ENCODE data around the gene TEX2. TPM values are rescaled to one million over a fixed set of nuclear protein-coding genes. Genes with fewer than 3 reads are reported as not detected.

TEX2 gene
- total and polyA plus RNA-seq, 2 of the 13 experiments (the other 11 are each of a cell fraction or from before 2014, with no cell fraction given) = 21.4 to 37.7 TPM

- no TSS peak for BruUV-seq (replicated peaks)
- peaks cover 3 to 22% of the 10 kb centered on the region in 2 experiments for H3K36me3 ChIP-seq (replicated peaks in 1 of 2; ENCODE audit: control insufficient read depth in 1 of 2, insufficient read depth in 2 of 2, low read length in 2 of 2)
- no peak overlapping the region for H3K4me3 ChIP-seq (replicated peaks in 1 of 3; ENCODE audit: insufficient read depth in 1 of 3, low read depth in 2 of 3, low read length in 3 of 3)
- ChIA-PET POLR2A (no interaction called here), CTCF (ENCODE audit: low intra/inter-chr PET ratio, low total read pairs) (no interaction called here)
- DNase-seq (ENCODE audit: low spot score) (no peak), ATAC-seq (no peak), FAIRE-seq (no peak)
- intact Hi-C loops (cut with micrococcal nuclease; ENCODE audit: unreplicated experiment) (loop anchor here (10.0 kb wide), 1 partner anchor 342 kb away; the partner anchor contains the start of gene POLG2), in situ Hi-C loops (cut with HindIII; ENCODE audit: extremely low pct_ligation_motif_present, low pct_unique_long_range_greater_than_20kb) (no loop called here)
- no peak for TF ChIP-seq ZNF335 (CRISPR knock-in tag; IDR thresholded peaks at IDR 0.05)
- TF ChIP-seq ZNF101 (CRISPR knock-in tag; IDR thresholded peaks at IDR 0.05; ENCODE audit: borderline replicate concordance, low read depth) = no peak
- WGBS (ENCODE audit: low lambda C conversion rate) = 98% methylated on average over 7 of the region's 7 CpGs
- H3K79me2 ChIP-seq (ENCODE audit: insufficient read depth, low read length) = peaks cover 2% of the 10 kb centered on the region
- H3K9me3 ChIP-seq (ENCODE audit: low read length) = no peaks in the 10 kb centered on the region
- no peak overlapping the region for H3K4me2 ChIP-seq (ENCODE audit: low read depth, low read length)
- H4K20me1 ChIP-seq (ENCODE audit: insufficient read depth, low read length) = no peaks in the 10 kb centered on the region
- H3K27me3 ChIP-seq (ENCODE audit: control insufficient read depth in 1 of 2, insufficient read depth in 2 of 2, low read length in 2 of 2) = no peaks in the 10 kb centered on the region
- H2AFZ ChIP-seq (ENCODE audit: low read length) = no peak overlapping the region
- no peak overlapping the region for H3K27ac ChIP-seq (ENCODE audit: extremely low read length, insufficient read depth, low read length)
- H3K4me1 ChIP-seq (ENCODE audit: insufficient read depth, low read length) = peaks cover 95% of the 10 kb centered on the region
- no peak overlapping the region for H3K9ac ChIP-seq (ENCODE audit: insufficient read depth, low read depth, low read length)
These were observed 110.5 kb downstream of the TEX2 start for GRCh38 chr17:64152428-64153125.

GRCh38 chr17:64151016-64151368 is 112.1 kb downstream of the TEX2 start:
- H3K4me2 ChIP-seq (ENCODE audit: low read depth, low read length) = no peak overlapping the region
- 97% methylated on average over 1 of the region's 1 CpG for WGBS (ENCODE audit: low lambda C conversion rate)
- DNase-seq (ENCODE audit: low spot score) (no peak), ATAC-seq (no peak), FAIRE-seq (no peak)
- POLR2A ChIA-PET = interaction anchor here (0.9 to 7.1 kb wide), 6 partner anchors 13 to 69 kb away, joined by 3 to 127 read pairs (median 8); no protein-coding TSS in a partner anchor
- no peaks in the 10 kb centered on the region; a peak in 1 of 5 replicates for H3K27me3 ChIP-seq (ENCODE audit: control insufficient read depth in 1 of 2, insufficient read depth in 2 of 2, low read length in 2 of 2)
- peak overlapping the region; percentile 88 for H3K27ac ChIP-seq (ENCODE audit: extremely low read length, insufficient read depth, low read length)
- in situ Hi-C loops (cut with HindIII; ENCODE audit: extremely low pct_ligation_motif_present, low pct_unique_long_range_greater_than_20kb) (no loop called here), intact Hi-C loops (cut with micrococcal nuclease; ENCODE audit: unreplicated experiment) (loop anchor here (10.0 kb wide), 1 partner anchor 344 kb away; the partner anchor contains the start of gene POLG2)
- no peaks in the 10 kb centered on the region for H4K20me1 ChIP-seq (ENCODE audit: insufficient read depth, low read length)
- H3K9me3 ChIP-seq (ENCODE audit: low read length) = no peaks in the 10 kb centered on the region
- H3K36me3 ChIP-seq (replicated peaks in 1 of 2; ENCODE audit: control insufficient read depth in 1 of 2, insufficient read depth in 2 of 2, low read length in 2 of 2) = peaks cover 3 to 22% of the 10 kb centered on the region in 2 experiments
- CTCF ChIA-PET (ENCODE audit: low intra/inter-chr PET ratio, low total read pairs) = interaction anchor here (1.1 kb wide), 1 partner anchor 131 kb away, joined by 4 read pairs; no protein-coding TSS in a partner anchor
- peaks cover 18% of the 10 kb centered on the region for H3K79me2 ChIP-seq (ENCODE audit: insufficient read depth, low read length)
- peaks cover 91% of the 10 kb centered on the region for H3K4me1 ChIP-seq (ENCODE audit: insufficient read depth, low read length)
- no TSS peak for BruUV-seq (replicated peaks)
- no peak overlapping the region for H3K4me3 ChIP-seq (replicated peaks in 1 of 3; ENCODE audit: insufficient read depth in 1 of 3, low read depth in 2 of 3, low read length in 3 of 3)
- H2AFZ ChIP-seq (ENCODE audit: low read length) = no peak overlapping the region
- H3K9ac ChIP-seq (ENCODE audit: insufficient read depth, low read depth, low read length) = peak overlapping the region; percentile 29; the same call in 1 of the 2 replicates
- TF ChIP-seq ZFY (CRISPR knock-in tag; IDR thresholded peaks at IDR 0.05) = no peak
- no peak for TF ChIP-seq ISX (CRISPR knock-in tag; conservative IDR thresholded peaks at IDR 0.05)
- TF ChIP-seq ZNF512 (CRISPR knock-in tag; IDR thresholded peaks at IDR 0.05) = no peak
- TF ChIP-seq ZMYM2 (CRISPR knock-in tag; IDR thresholded peaks at IDR 0.05) = no peak
- peak; percentile 94 for TF ChIP-seq ZNF441 (CRISPR knock-in tag; IDR thresholded peaks at IDR 0.05; ENCODE audit: borderline replicate concordance)
- no peak for TF ChIP-seq ZNF20 (CRISPR knock-in tag; IDR thresholded peaks at IDR 0.05)
- no peak for TF ChIP-seq RCOR2 (CRISPR knock-in tag; IDR thresholded peaks at IDR 0.05)
- no peak for TF ChIP-seq ZNF180 (CRISPR knock-in tag; IDR thresholded peaks at IDR 0.05; ENCODE audit: borderline replicate concordance, low read depth)
- no peak for TF ChIP-seq ERF (CRISPR knock-in tag; IDR thresholded peaks at IDR 0.05)
- TF ChIP-seq, protein P1, sequence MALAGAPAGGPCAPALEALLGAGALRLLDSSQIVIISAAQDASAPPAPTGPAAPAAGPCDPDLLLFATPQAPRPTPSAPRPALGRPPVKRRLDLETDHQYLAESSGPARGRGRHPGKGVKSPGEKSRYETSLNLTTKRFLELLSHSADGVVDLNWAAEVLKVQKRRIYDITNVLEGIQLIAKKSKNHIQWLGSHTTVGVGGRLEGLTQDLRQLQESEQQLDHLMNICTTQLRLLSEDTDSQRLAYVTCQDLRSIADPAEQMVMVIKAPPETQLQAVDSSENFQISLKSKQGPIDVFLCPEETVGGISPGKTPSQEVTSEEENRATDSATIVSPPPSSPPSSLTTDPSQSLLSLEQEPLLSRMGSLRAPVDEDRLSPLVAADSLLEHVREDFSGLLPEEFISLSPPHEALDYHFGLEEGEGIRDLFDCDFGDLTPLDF (CRISPR knock-in tag; IDR thresholded peaks at IDR 0.05) = no peak
- no peak for TF ChIP-seq HINFP (CRISPR knock-in tag; IDR thresholded peaks at IDR 0.05; ENCODE audit: low read depth)
- TF ChIP-seq CBX5 (CRISPR knock-in tag; IDR thresholded peaks at IDR 0.05; ENCODE audit: borderline replicate concordance) = no peak

Measured in HepG2 (cell line).